NCI-H2196 treated with DMSO at 0.1 percent for 48 hours (cell line): ENCODE data around the gene COL7A1.
"Not testable (repeated sequence)": the region's sequence is repeated elsewhere in the genome, so short reads cannot be mapped to it uniquely, and the experiment has no call there.

ENCODE experiments used
- DNase-seq: peaks from one replicate; lab custom pipeline; 2025; ENCODE audit not compliant: unreplicated experiment; lab: John Stamatoyannopoulos, UW

COL7A1 gene

DNA sequence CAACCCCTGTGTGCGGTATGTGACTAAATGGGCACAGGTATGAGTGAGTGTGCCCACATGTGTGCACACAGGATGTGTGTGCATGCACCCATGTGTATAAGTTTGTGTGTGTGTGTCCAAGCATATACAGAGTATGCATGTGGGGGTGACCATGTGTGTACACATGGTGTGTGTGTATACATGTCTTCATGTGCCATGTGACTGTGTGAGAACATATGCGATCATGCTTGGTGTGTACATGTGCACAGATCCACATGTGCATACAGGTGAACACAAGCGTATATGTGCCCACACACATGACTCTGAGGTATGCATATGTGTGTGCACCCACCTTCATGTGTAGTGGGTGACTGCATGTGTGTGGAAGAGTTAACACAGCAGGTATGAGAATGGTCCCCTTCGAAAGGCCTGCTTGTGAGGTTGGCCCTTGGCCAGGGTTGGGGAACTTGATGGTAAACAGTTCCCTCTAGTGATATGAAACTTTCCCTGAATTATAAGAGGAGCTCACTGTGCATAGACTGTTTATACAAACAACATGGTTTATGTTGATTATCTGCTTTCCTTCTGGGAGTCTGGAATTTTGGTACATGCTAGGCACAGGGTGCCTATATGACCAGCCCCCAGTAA lies 48.8 kb downstream of the COL7A1 start:
- no peak for DNase-seq

DNA sequence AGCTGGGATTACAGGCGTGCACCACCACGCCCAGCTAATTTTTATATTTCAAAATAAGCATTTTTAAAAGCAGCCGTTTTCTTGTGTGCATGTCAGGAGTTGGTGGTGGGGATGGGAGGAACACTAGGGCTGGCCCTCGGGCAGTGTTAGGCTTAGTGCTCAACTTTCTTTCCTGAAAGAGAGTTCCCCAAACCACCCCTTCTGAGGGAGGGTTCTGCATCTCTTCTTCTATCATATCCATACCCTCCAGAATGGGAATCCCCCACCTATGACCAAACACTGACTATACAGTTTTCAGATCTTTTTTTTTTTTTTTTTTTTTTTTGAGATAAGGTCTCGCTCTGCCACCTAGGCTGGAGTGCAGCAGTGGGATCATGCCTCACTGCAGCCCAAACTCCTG lies 51.0 kb downstream of the COL7A1 start:
- DNase-seq = no peak

DNA sequence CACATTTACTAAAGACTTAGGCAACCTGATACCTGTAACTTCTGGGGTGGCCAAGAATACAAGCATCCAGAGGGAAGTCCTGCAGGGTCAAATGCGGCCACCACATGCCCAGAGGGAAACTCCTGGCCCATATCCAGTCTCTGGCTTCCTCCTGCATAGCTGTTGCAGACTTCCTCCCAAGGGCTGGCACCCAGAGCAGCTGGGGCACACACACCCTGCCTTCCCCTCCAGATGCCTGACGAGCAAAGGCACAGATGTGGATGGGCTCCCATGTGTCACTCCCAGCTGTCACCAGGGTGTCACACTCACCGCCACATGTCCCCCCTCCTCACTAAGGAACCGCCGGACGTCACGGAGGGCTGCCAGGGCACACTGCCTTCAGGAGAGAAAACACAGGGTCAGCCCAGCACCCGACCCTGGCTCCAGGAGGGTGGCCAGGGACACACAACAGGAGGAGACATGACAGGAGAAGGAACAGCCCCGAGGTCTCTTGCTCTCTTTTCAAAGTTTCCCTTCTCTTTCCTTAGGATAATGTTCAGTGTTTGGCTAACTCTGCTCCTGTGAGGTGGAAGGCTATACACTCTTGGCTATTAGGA lies 51.8 kb downstream of the COL7A1 start:
- DNase-seq = no peak

DNA sequence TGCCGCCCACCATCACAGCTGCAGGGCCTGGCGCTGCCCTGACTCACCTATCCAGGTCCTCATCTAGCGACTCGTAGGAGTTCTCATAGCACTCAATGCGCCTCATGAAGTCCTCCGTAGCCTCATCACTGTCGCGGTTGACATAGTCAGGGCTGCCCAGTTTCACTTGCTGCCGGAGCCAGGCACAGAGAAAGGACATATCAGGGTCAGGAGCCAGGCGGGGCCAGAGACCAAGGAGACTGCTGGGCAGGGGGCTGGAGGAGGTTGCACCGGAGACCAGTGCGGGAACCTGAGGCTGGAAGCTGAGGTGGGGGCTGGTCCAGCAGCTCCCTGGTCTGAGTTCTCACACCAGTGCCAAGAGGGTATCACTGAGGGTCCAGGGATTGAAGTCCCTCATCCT lies 56.7 kb downstream of the COL7A1 start:
- DNase-seq = no peak

DNA sequence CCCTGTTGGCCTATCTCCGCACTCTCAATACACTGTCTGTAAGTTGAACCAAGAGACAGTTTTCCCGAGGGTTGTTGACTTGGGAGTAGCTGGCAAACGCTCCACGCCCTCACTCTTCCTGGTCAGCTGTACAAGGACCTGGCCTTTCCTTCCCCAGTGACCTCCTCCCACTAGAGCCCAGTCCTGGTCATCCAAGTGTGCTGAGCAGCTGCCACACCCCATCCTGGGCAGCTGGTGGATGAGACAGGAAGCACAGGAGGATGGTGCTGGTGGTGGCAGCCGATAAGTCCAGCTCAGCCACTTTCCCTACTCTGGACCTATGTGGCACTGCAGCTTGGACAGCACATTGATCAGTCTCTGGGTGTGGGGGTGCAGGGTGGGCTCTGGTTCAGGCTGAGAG lies 58.3 kb downstream of the COL7A1 start:
- no peak for DNase-seq

DNA sequence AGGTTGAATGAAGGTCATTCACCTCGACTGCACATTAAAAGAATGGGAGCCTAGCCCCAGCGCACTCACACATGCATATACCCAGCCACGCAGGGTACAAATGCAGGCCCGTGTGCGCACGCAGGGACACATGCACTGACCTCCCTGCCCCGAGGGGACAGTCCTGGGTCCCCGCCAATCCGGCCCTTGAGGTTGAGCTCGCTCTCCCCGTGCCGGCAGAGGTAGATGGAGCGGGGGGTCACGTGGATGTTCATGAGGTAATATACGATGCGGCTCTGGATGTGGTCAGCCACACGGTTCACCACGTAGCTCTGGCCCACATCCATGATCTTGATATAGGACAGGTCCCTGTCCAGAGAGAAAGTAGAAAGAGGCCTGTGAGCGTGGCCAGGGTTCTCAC lies 59.0 kb downstream of the COL7A1 start:
- no peak for DNase-seq

DNA sequence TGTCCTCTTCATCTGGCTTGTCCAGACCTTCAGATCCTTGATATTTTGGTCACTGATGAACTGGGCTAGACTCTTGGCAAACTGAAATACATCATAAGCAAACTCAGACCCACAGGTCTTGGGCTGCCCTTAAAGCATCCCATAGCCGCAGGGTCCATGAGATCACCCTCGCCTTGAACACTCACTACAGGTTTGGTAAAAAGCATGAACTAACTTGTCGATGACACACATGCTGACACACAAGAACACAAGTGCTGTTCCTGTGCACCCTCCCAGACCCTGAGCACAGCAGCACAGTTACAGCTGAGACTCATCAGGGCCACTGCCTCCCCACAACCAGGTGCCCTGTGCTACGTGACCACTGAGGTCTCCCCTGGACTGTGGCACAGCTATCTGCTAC lies 59.6 kb downstream of the COL7A1 start:
- no peak for DNase-seq

DNA sequence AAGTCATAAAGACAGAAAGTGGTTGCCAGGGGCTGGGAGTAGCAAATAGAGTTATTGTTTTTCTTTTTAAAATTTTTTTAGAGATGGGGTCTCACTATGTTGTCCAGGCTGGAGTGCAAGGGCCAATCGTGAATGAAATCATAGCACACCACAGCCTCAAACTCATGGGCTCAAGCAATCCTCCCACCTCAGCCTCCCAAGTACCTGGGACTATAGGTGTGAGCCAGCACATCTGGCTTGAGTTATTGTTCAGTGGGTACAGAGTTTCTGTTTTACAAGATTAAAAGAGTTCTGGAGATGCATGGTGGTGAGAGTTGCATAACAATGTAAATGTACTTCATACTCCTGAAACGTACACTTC lies 62.2 kb downstream of the COL7A1 start:
- no peak for DNase-seq

DNA sequence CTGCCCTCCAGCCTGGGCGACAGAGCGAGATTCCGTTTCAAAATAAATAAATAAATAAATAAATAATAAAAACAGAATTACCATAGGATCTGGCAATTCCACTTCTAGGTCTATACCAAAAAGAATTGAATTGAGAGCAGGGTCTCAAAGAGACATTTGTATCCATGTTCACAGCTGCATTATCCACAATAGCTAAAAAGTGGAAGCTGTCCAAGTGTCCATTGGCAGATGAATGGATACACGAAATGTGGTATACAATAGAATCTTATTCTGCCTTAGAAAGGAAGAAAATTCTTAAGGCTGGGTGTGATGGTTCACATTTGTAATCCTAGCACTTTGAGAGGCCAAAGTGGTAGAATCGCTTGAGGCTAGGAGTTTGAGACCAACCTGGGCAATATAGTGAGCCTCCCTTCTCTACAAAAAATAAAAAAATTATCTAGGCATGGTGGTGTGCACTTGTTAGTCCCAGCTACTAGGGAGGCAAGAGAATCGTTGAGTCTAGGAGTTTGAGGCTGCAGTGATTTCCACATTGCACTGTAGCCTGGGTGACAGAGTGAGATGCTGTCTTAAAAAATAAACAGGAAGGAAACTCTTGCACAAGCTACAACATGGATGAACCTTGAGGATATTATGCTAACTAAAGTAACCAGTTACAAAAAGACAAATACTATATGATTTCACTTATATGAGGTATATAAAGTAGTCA lies 62.7 kb downstream of the COL7A1 start:
- no peak for DNase-seq

DNA sequence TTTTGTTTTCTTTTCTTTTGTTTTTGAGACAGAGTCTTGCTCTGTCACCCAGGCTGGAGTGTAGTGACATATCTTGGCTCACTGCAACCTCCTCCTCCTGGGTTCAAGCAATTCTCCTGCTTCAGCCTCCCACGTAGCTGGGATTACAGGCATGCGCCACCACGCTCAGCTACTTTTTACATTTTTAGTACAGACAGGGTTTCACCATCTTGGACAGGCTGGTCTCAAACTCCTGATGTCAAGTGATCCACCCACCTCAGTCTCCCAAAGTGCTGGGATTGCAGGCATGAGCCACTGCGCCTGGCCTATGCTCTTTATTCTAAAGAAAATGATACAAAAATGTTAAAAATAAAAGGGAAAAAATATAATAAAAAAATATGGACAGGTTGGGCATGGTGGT lies 64.4 kb downstream of the COL7A1 start:
- DNase-seq = not testable (repeated sequence)

DNA sequence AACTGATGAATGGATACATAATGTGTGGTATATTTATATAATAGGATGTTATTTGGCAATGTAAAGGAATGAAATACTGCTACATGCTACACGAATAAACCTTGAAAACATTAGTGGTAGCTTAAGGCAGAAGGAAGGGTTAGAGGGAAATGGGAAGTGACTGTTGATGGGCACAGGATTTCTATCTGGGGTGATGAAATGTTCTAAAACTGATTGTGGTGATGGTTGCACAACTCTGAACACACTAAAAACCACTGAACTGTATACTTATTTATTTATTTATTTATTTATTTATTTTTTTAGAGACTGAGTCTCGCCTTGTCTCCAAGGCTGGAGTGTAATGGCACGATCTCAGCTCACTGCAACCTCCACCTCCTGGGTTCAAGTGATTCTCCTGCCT lies 66.4 kb downstream of the COL7A1 start:
- DNase-seq = no peak

DNA sequence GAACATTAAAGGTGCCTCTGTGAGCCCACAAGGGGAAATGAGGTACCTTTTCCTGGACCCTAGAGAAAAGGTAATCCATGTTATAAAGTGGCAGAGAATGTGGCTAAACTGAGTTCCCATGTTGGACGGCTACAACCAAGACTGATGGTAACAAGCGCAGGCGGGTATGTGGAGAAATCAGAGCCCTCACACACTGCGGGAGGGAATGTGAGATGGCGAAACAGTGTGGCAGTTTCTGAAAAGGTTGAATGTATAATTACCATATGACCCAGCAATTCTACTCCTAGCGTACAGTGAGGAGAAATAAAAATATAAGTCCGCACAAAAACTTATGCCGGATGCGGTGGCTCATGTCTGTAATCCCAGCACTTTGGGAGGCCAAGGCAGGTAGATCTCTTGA lies 67.1 kb downstream of the COL7A1 start:
- no peak for DNase-seq

DNA sequence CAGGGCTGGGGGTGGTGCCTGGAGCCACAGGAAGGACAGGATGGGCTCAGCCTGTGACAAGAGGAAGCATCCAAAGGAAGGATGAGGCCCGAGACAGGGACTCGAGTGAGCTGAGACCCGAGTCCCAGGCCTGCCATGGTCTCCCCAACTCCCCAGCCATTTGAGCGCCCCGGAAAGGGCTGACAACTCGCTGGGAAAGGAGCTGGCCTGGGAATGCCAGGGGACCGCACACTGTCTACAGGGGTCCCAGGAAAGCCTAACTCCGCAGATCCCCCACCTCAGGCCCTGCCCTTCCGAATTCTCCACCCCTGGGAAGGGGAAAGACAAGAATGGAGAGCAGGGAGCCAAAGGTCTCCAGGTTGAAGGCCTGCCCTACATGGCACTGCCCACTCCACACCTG lies 70.2 kb downstream of the COL7A1 start:
- no peak for DNase-seq

DNA sequence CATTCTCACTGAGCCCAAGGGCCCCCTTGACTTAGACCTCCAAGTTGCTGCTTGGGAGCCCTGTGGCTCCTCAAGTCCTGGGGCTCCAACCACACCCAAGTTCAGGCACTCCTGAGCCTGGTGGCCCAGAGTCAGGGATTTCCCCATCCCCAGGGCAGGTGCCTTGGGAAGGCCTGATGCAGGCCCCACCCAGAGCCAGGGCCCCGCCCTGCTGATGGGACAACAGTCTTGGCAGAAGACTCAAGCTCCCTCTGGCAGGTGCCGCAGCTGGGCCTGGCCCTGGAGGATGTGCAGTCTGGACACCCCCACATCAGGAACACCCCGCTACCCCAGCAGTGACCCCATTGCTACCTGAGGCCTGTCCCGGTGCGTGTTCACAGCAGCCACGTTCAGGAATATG lies 73.5 kb downstream of the COL7A1 start:
- DNase-seq = no peak

DNA sequence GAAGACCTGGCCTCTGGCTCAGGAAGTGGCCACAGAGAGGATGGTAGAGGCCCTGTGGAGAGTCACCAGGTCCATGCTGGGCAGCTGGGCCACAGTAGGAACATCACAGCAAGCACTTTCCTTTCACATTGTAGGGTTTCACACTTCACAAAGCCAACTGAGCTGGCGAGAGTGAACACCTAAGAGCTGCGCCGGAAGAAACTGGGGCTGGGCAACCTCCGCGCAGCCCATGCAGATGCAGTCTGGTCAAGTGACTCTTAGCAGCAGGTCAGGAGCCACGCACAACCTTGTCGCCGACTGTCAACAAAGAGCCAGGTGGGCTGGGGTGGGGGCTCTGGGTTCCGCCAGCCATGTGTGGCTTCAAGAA lies 75.9 kb downstream of the COL7A1 start:
- DNase-seq = no peak

DNA sequence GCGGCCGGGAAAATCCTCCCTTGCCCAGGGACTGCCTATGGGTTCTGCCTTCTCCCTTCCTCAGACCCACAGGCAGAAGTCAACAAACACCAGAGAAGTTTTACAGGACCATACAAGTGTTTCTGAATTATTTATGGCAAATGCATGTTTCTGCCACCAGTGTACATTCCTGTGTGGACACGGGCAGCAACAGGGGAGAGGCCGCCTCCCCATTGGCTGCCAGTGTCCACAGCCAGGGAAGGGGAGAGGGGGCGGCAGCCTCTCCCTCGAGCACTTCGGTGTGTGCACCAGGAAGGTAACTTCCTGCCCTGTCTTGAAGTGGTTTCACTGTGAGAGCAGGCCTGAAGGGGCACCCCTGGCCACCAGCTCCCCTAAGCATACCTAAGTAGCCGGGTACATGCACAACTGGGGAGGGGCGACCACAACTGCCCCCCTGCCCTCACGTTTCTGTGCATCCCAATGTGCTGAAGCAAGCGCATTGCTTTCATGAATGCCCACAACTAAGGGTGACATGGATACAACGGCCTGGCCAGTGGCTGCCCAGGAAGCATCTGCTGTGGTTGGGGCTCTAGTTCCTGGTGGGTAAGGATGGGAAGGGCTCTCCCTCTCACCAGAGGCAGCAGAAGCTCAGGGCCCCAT lies 76.4 kb downstream of the COL7A1 start:
- no peak for DNase-seq

DNA sequence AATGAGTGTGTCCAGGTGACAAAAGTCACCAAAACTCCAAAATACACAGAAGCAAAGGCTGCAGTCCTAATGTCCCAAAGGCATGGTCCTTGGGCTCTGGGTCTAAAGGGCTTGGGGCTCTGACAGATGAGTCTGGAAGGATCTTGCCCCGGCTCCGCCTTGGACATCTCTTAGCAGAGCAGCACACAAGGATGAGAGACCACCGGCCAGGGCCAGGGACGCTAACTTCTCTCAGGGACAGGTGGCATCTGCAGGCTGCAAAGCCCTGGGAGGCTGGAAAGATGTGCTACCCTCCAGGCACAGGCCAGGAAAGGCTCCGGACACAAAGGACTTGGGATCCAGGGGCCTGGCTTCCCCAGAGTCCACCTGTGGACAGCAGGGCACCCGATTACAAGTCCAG lies 77.1 kb downstream of the COL7A1 start:
- DNase-seq = no peak

DNA sequence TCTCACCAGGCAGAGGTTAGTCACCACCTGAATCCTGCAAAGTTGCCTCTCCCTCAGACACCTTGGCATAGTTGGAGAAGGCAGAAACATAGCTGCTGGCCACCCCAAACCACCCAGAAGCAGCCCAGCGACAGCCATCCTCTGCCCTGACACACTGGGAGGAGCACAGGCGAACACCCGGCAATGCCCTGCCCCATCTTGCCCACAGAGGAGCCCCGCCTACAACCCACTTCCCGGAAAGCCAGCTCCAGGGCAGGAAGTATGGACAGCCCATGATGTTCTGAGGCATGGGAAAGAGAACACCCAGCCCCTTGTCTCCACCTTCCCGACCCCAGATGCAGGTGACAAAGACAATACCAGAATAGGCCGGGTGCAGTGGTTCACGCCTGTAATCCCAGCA lies 78.6 kb downstream of the COL7A1 start:
- DNase-seq = no peak

DNA sequence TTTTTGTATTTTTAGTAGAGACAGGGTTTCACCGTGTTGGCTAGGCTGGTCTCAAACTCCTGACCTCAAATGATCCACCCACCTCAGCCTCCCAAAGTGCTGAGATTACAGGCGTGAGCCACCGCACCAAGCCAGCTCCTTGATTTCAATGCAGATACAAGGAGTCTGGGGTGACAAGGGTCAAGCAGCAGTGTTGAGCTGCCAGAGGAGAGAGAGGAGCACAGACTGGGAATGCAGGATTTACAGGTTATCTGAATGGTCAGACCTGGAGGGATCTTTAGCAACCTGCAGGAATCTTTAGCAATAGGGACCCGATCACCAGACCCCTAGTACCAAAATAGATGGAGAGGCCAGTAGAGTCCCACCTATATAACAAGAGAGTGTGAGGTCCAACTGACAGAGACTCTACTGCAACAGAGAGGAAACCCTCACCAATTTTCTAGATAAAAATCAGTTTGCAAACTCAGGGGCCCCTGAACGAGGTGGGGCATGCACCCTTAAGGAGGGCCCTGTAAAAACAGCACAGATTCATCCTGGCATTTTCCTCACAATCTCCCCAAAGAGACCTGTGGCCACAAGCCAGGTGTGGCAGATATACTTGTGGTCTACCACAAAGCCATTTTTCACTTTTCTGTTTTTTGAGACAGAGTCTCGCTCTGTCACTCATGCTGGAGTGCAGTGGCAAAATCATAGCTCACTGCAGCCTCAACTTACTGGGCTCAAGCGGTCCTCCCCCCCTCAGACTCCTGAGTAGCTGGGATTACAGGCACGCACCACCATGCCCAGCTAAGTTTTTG lies 80.5 kb downstream of the COL7A1 start:
- no peak for DNase-seq
